Pancreas (tissue), 10 donors: ENCODE measurements around the gene MARCHF11. TPM values are rescaled to one million over a fixed set of nuclear protein-coding genes. Genes with fewer than 3 reads are reported as not detected.

Source experiments
- ATAC-seq, 4 donors: fragments of 200-7000 bp; cut with Tn5 transposase; one replicate each; pipeline versions ENCODE4 v1.8.0 to v1.9.1; 2020; ENCODE audit warnings: mild to moderate bottlenecking in 4 of 4, moderate library complexity in 4 of 4
- DNase-seq, 6 donors: peaks; one replicate each; pipeline ENCODE4 v3.0.0-alpha.2; 2020
- FAIRE-seq: peaks from 2 replicates; lab custom pipeline; 2012; peaks lifted over from hg19 to GRCh38; lab: Jason Lieb, UNC
- H3K27ac ChIP-seq, 4 donors: fragments of 200-600 bp; sonication (generic); 1 replicate in 3 of 4; 2 replicates in 1 of 4; pipeline versions ENCODE4 v1.5.0 to v1.8.0; 2020
- H3K27me3 ChIP-seq, 4 donors: fragments of 200-600 bp; one replicate each; pipeline ENCODE4 v1.8.0; 2021
- H3K36me3 ChIP-seq, 3 donors: fragments of 200-600 bp; sonication (generic) in 1 of 3; one replicate each; pipeline versions ENCODE4 v1.5.0 to v1.8.0; 2020 to 2021
- H3K4me1 ChIP-seq, 3 donors: fragments of 200-600 bp; one replicate each; pipeline ENCODE4 v1.8.0; 2021
- H3K4me3 ChIP-seq, 4 donors: fragments of 200-600 bp; sonication (generic) in 2 of 4; one replicate each; pipeline versions ENCODE4 v1.5.0 to v1.8.0; 2020 to 2021
- H3K9me3 ChIP-seq, 4 donors: fragments of 200-600 bp; one replicate each; pipeline ENCODE4 v1.8.0; 2021
- WGBS, 2 donors: extraction: QIAGEN DNeasy Blood & Tissue Kit; methylation state at CpG; one replicate each; pipeline ENCODE4 v1.1.7; 2013; 5-methylcytosine and 5-hydroxymethylcytosine counted together
- intact Hi-C, 3 donors: fragments of 100-400 bp; cut with DNase I; formaldehyde crosslinking; loops; one replicate each; pipeline versions ENCODE4 v1.11.1 to v1.14.2; 2022
- polyA plus RNA-seq, 2 donors: library from polyadenylated mRNA; stranded (reverse); fragments of 200-250 nt; gene quantifications; one replicate each; pipeline ENCODE4 v1.2.3, GENCODE V29; 2013
- total RNA-seq, 6 donors: library from RNA; stranded (reverse); fragmentation: NEBNext Ultra II Directional in 4 of 6; extraction: Animal tissue kit (Norgen Biotek cat#: 25700) in 4 of 6; gene quantifications; one replicate each; pipeline versions ENCODE4 v1.2.1 to v1.2.4, GENCODE V29; 2021 to 2023
- TF ChIP-seq, protein P1 (sequence below), 4 donors: fragments of 200-600 bp; sonication (generic) in 3 of 4; IDR thresholded peaks; one replicate each; pipeline versions ENCODE4 v1.5.0 to v1.8.0; 2021; ENCODE audit warnings: antibody characterized with exemption in 4 of 4
- donor health status: healthy with polysubstance abuse.
- donor health status: DM: no; HTN: no; CAD: no; lungs with moderate emphysema.
- donor health status: DM: no; HTN: no; CAD: no.
- donor health status: control.
- donor health status: control.
- donor health status: Bipolar disorder and iron deficiency.
- donor health status: DM: yes; HTN: yes; CAD: no.
- donor health status: DM: no; HTN: no; CAD: no.
- donor health status: DM: no; HTN: no; CAD: no.
- donor health status: DM: yes; HTN: yes; CAD: no.

Gene MARCHF11
- total and polyA plus RNA-seq, 8 donors, result 0.19 to 2.6 (median 0.47) TPM

DNA sequence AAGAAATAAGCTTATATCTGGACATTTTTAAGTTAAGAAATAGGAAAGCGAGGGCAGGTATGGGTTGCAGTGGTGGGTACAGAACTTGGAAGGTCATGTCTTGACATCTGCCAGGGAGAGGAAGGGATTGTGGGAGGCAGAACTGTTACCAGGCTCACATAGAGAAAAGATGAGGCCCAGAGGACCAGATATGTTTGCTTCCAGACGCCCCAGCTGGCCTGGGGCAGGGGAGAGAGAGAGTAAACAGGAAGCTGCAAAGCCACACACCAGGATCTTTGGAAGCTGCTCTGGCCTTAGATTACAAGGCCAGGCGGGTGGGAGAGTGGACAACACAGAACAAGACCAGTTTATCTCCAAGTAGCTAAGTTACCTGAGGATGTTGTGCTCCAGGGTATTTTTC lies 71.2 kb downstream of the MARCHF11 start:
- ATAC-seq (no peak), FAIRE-seq (no peak), DNase-seq (no peak)
- Histone ChIP-seq H3K4me1 (no peaks in the 10 kb centered on the region), H3K36me3 (no peaks in the 10 kb centered on the region), H3K27me3 (no peaks in the 10 kb centered on the region), H3K4me3 (no peak overlapping the region), H3K27ac (no peak overlapping the region), H3K9me3 (no peaks in the 10 kb centered on the region)
- intact Hi-C loops, result no loop called here
- WGBS, 2 donors, result 62 to 70% methylated on average over 3 of the region's 3 CpGs
- TF ChIP-seq, protein P1, sequence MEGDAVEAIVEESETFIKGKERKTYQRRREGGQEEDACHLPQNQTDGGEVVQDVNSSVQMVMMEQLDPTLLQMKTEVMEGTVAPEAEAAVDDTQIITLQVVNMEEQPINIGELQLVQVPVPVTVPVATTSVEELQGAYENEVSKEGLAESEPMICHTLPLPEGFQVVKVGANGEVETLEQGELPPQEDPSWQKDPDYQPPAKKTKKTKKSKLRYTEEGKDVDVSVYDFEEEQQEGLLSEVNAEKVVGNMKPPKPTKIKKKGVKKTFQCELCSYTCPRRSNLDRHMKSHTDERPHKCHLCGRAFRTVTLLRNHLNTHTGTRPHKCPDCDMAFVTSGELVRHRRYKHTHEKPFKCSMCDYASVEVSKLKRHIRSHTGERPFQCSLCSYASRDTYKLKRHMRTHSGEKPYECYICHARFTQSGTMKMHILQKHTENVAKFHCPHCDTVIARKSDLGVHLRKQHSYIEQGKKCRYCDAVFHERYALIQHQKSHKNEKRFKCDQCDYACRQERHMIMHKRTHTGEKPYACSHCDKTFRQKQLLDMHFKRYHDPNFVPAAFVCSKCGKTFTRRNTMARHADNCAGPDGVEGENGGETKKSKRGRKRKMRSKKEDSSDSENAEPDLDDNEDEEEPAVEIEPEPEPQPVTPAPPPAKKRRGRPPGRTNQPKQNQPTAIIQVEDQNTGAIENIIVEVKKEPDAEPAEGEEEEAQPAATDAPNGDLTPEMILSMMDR (IDR thresholded peaks at IDR 0.05), result no peak

DNA sequence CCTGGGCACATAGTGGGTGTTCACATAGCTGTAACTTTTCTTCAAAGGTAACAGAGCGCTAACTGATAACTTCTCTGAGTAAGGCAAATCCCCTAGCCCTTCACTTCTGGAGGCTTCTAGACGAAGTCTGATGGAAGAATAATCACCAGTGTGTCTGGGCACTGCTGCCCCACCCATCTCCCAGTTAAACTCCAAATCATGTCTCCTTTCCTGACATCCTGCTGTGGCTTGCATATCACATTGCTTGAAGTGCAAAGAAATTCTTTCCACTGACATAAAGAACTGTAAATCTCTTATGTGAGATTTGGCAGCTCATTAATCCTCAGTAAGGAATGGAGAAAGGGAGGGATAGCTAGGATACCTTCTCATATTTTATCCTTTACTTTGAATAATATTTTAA lies 74.6 kb downstream of the MARCHF11 start:
- FAIRE-seq (no peak), ATAC-seq (no peak), DNase-seq (no peak)
- intact Hi-C loops, result no loop called here
- no peaks in the 10 kb centered on the region for H3K27me3 ChIP-seq
- no peaks in the 10 kb centered on the region for H3K4me1 ChIP-seq
- H3K9me3 ChIP-seq, result no peaks in the 10 kb centered on the region
- WGBS, 2 donors, result 61 to 70% methylated on average over 2 of the region's 2 CpGs
- no peaks in the 10 kb centered on the region for H3K36me3 ChIP-seq
- TF ChIP-seq, protein P1 (IDR thresholded peaks at IDR 0.05), result no peak
- no peak overlapping the region for H3K27ac ChIP-seq
- no peak overlapping the region for H3K4me3 ChIP-seq

DNA sequence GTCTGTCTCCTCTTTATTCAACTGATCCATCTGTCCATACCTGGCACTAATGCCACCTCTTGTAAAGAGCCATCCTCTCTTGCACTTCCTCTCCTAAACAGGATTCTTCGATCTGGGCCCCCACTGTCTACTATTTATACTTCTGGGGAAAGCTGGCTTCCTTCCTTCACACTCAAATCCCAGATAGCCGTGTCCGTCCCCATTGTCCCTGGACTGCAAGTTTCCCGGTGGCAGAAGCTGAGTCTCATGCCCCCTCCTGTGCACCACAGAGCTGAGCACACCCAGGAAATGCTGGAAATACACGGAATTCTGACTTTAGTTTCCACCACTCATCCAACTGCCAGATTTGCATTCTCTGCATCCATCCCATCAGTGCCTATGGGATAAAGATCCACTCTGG lies 84.0 kb downstream of the MARCHF11 start:
- intact Hi-C loops, result no loop called here
- no peaks in the 10 kb centered on the region for H3K27me3 ChIP-seq
- H3K27ac ChIP-seq, result no peak overlapping the region
- ATAC-seq (no peak), DNase-seq (no peak), FAIRE-seq (no peak)
- H3K36me3 ChIP-seq, result no peaks in the 10 kb centered on the region
- TF ChIP-seq, protein P1 (IDR thresholded peaks at IDR 0.05), result no peak
- WGBS, 2 donors, result 44 to 50% methylated on average over 5 of the region's 5 CpGs
- H3K9me3 ChIP-seq, result no peaks in the 10 kb centered on the region
- H3K4me3 ChIP-seq, result no peak overlapping the region
- no peaks in the 10 kb centered on the region for H3K4me1 ChIP-seq

- FAIRE-seq, result no peak
- TF ChIP-seq, protein P1 (IDR thresholded peaks at IDR 0.05), result no peak
- H3K27ac ChIP-seq, result no peak overlapping the region
- no peaks in the 10 kb centered on the region for H3K9me3 ChIP-seq
- no peak for ATAC-seq
- DNase-seq, result no peak
- intact Hi-C loops, result no loop called here
- H3K27me3 ChIP-seq, result no peaks in the 10 kb centered on the region
- WGBS, 2 donors, result 84% methylated on average over 6 of the region's 6 CpGs
- H3K4me3 ChIP-seq, result no peak overlapping the region
- H3K36me3 ChIP-seq, result no peaks in the 10 kb centered on the region
- H3K4me1 ChIP-seq, result no peaks in the 10 kb centered on the region
Observed at GRCh38 chr5:16090270-16090669, 89.3 kb downstream of the MARCHF11 start.

DNA sequence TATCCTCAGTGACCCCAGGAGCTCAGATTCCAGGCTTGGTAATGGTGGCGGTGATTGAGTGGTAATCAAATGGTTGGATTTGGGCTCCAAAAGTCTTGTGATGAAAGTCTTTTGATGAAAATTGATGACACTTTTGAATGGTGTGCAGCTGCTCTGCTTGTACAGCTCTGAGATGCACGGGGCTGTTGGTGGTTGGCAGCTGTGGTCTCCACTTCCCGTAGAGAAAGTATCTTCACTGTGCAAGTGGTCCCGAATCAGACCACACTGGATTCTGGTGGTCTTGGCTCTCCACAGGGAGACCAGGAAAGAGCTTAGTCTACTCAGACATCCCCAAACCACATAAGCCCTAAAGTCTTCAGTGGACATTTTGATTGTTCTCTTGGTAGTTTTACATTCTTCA lies 96.6 kb downstream of the MARCHF11 start:
- Histone ChIP-seq H3K27ac (no peak overlapping the region), H3K4me3 (no peak overlapping the region), H3K4me1 (no peaks in the 10 kb centered on the region), H3K27me3 (no peaks in the 10 kb centered on the region), H3K9me3 (no peaks in the 10 kb centered on the region), H3K36me3 (no peaks in the 10 kb centered on the region)
- WGBS, 2 donors, result 75 to 86% methylated on average over 4 of the region's 4 CpGs
- intact Hi-C loops, result no loop called here
- no peak for ATAC-seq
- no peak for FAIRE-seq
- TF ChIP-seq, protein P1 (IDR thresholded peaks at IDR 0.05), result no peak
- DNase-seq, result no peak
